IPS DF 19.7 (cell line): ENCODE data around the gene CYTL1.
"Not testable (repeated sequence)": the region's sequence is repeated elsewhere in the genome, so short reads cannot be mapped to it uniquely, and the experiment has no call there.

Experiments
- DNase-seq: peaks from one replicate; pipeline ENCODE4 v3.0.0-alpha.2; 2013; ENCODE audit warnings: low read depth, low spot score

Gene CYTL1

GRCh38 chr4:5001641-5002040 is 17.6 kb downstream of the CYTL1 start:
- not testable (repeated sequence) for DNase-seq

- not testable (repeated sequence) for DNase-seq
Measured at GRCh38 chr4:4996935-4997334, 22.3 kb downstream of the CYTL1 start.

GRCh38 chr4:4995908-4996265 is 23.4 kb downstream of the CYTL1 start:
- DNase-seq, result no peak

- DNase-seq, result peak; percentile 65
Measured at GRCh38 chr4:4995103-4995907, 24.0 kb downstream of the CYTL1 start.

GRCh38 chr4:4994312-4995097 is 24.8 kb downstream of the CYTL1 start:
- no peak for DNase-seq

GRCh38 chr4:4992833-4993232 is 26.4 kb downstream of the CYTL1 start:
- DNase-seq, result no peak

- no peak for DNase-seq
Measured at GRCh38 chr4:4991541-4992099, 27.6 kb downstream of the CYTL1 start.

GRCh38 chr4:4990857-4991540 is 28.3 kb downstream of the CYTL1 start:
- DNase-seq, result no peak

- DNase-seq, result no peak
Measured at GRCh38 chr4:4990329-4990728, 28.9 kb downstream of the CYTL1 start.

GRCh38 chr4:4989083-4989622 is 30.1 kb downstream of the CYTL1 start:
- DNase-seq, result no peak

GRCh38 chr4:4987656-4988055 is 31.6 kb downstream of the CYTL1 start:
- no peak for DNase-seq

- DNase-seq, result no peak
Measured at GRCh38 chr4:4986841-4987240, 32.4 kb downstream of the CYTL1 start.

- no peak for DNase-seq
Measured at GRCh38 chr4:4985844-4986243, 33.4 kb downstream of the CYTL1 start.

GRCh38 chr4:4985036-4985435 is 34.2 kb downstream of the CYTL1 start:
- no peak for DNase-seq

- no peak for DNase-seq
Measured at GRCh38 chr4:4984186-4984585, 35.1 kb downstream of the CYTL1 start.

GRCh38 chr4:4981827-4982226 is 37.4 kb downstream of the CYTL1 start:
- no peak for DNase-seq

- no peak for DNase-seq
Measured at GRCh38 chr4:4981427-4981826, 37.8 kb downstream of the CYTL1 start.

- no peak for DNase-seq
Measured at GRCh38 chr4:4980621-4981230, 38.5 kb downstream of the CYTL1 start.

- DNase-seq, result no peak
Measured at GRCh38 chr4:4979971-4980370, 39.3 kb downstream of the CYTL1 start.

GRCh38 chr4:4974727-4975126 is 44.5 kb downstream of the CYTL1 start:
- DNase-seq, result no peak

- no peak for DNase-seq
Measured at GRCh38 chr4:4971796-4972195, 47.5 kb downstream of the CYTL1 start.
